ENCODE measurements around the gene PCARE. TPM values are rescaled to one million over a fixed set of nuclear protein-coding genes. Genes with fewer than 3 reads are reported as not detected.

Gene PCARE
- total RNA-seq, 1 experiment from 2014 or later: not detected

GRCh38 chr2:29063056-29063455 lies 11.3 kb downstream of the PCARE start:
- DNase-seq (ENCODE audit: low read depth): no peak

DNA sequence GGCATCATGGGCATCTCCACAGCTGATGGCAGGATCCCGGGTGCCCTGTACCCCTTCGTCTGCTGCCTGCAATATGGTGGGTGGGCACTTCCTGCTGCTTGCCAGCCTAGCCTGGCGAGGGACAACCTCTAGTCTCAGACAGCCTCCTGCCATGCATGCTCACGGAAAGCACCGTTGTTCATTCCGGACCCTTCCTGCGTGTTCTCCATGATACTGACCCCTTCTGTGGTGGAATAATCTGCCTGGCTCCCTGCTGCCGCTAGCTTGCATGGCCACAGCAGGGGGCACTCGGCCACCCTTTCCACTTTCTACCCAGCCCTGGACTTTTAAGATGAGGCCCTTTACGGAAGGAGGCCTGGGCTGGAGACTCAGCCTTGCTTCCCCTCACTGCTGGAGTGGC lies 12.0 kb downstream of the PCARE start:
- no peak for DNase-seq (ENCODE audit: low read depth)

DNA sequence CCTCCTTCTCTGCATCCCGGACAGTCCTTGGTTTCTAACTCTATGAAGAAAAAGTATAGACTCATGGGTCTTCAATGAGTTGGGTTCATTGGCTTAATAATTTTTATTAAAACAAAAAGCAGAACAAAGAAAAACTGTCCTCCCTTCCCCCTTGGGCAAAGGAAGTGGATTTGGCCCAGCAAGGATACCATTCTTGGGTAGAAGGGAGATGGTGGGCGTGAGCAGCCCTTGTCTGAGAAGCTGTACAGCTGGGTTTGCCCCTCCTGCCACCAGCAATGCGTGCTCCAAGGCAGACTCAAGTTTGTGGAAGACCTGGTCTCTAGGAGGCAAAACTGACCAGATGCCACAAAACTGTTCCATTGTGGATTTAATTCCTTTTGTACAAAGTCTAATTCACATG lies 12.7 kb downstream of the PCARE start:
- no peak for DNase-seq (ENCODE audit: low read depth)

DNA sequence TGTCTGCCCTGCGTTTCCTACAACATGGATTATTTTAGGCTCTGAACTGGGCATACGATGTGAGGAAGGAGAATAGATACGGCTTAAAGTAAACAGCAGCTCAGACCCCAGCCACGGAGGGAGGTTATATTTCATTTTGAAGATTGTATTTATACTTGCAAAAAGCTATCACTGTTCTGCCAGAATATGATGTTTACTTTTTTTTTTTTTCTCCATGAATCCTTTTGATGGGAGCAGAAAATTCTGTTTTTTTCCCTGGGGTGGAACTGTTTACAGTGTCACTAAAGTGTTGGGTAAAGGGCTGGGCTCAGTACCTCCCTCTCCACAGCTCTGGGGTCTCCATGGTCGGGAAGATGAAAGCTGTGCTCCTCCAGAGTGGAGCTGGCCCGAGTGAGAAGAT lies 13.1 kb downstream of the PCARE start:
- no peak for DNase-seq (ENCODE audit: low read depth)

- no peak for DNase-seq (ENCODE audit: low read depth)
Observed at GRCh38 chr2:29060441-29060840, 13.9 kb downstream of the PCARE start.

DNA sequence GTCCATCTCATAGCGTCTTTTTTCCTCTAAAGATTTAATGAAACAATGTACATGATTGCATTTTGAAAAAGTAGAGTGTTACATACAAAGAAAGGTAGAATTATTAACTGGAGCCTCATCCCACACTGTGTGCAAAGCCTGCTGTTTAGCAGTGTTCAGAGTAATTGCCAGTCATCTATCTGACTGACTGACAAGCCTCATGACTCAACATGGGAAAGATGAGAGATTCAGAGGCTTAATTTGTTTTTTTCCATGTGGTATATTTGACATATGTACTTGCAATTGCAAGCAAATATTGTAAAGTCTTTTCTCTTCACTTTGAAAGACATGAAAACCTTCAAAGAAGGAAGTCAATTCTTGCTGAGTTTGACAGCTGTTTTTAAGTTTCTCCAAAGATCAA lies 14.7 kb downstream of the PCARE start:
- DNase-seq (ENCODE audit: low read depth): no peak

GRCh38 chr2:29057006-29057405 lies 17.3 kb downstream of the PCARE start:
- DNase-seq (ENCODE audit: low read depth): no peak

- no peak for DNase-seq (ENCODE audit: low read depth)
Observed at GRCh38 chr2:29056452-29056851, 17.9 kb downstream of the PCARE start.

GRCh38 chr2:29055601-29056000 lies 18.7 kb downstream of the PCARE start:
- DNase-seq (ENCODE audit: low read depth): no peak

DNA sequence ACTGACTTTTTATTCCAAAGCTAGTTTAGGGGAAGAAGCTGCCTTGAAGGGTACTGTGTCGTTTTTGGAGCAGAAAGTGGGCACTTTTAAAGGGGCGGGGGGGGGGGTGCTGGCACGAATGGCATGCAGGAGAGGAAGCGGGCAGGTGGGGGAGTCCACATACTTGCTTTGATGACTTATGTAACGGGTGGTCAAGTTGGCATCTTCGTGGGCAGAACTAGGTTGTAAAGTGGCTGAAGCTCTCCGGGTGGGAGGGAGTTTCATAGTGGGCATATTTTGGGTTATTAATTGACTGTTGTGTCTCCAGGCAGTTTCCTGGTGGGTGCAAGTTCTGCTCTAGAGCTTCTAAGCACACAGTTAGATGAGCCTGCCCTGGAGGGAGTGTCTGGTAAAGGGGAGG lies 19.9 kb downstream of the PCARE start:
- DNase-seq (ENCODE audit: low read depth): no peak

DNA sequence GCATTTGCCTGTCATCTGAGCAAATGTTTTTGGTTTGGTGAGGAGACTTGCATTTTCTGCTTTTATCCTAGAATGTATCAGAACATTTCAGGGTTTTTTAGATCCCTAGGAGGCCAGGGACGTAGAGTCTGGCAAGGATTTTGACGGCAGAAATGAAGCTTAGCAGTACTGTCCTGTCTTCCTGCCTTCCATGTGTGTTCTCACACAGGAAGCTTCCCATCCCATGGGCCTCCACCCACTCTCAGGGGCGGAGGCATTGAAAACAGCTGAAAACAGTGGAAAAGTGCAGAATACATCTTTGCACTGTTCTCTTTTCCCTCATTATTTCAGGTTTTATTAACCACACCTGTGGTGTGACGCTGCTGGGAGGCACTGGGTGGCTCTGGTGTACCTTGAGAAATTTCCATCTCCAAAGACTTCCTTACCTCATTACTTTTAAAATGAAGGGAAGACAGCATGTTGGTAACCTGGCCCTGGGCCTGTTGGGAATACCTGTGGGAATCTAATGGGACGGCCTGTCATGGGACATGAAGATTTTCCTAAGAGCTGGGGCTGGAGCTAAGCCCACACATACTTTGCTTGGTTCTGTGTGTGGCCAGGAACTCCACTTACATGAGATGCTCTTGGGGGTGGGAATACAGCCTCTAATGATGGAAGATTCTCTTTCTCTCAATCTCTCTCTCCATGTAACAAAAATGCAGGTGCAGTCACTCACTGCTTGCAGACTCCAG lies 20.5 kb downstream of the PCARE start:
- no peak for DNase-seq (ENCODE audit: low read depth)

DNA sequence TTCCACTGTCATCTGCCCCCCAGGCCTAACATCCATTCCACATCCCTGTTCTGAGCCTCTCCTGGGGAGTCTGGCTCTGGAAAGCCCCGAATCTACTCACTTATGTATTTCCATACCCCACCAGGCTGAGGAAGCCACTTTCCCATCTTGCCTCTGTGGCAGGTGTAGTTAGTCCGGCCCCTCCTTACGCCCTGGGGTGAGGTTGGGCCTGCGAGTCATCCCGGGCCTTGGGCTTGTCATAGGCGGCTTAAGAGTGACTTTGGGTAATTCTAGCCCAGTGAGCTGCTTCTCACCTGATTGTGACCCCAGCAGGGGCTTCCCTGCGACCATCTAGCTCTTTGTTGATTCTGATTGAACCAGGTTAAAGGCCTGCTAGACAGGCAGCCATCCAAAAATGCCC lies 21.1 kb downstream of the PCARE start:
- no peak for DNase-seq (ENCODE audit: low read depth)

DNA sequence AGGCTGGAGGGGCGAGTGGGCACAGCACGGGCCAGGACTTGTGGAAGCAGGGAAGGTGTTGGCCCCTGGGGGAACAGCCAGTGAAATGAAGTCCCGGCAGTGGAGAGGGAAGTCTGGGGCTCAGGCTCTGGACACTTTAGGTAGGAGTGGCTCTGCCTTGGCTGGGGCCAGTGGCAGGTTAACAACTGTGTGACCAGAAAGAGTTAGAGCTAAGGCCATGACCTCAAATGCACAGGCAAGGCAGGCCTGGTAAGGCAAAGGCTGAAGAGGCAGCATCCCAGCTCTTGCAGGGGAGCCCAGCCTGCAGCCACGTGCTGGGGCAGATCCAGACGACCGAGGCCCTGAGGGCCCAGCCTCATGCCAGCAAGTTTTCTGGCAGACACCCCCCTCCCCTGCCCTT lies 21.5 kb downstream of the PCARE start:
- DNase-seq (ENCODE audit: low read depth): no peak

GRCh38 chr2:29051730-29052129 lies 22.6 kb downstream of the PCARE start:
- DNase-seq (ENCODE audit: low read depth): no peak

DNA sequence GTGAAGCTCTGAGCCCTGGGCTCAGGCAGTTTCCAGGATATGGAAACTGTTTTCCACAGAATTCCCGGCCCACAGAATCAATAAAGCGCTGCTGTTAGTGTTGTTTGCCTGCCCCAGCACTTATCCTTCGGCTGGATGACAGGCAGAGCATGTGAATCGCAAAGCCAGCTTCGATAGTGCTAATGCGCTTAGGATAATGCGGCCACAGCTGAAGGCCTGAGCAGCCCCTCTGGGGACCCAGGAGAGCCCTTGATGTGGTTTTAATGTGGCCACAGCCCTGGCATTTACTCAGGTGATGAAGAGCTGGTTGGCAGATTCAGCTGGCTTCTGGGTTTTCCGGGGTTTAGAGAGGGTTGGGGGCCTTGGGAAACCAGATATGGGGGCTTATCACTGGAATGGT lies 23.7 kb downstream of the PCARE start:
- no peak for DNase-seq (ENCODE audit: low read depth)

DNA sequence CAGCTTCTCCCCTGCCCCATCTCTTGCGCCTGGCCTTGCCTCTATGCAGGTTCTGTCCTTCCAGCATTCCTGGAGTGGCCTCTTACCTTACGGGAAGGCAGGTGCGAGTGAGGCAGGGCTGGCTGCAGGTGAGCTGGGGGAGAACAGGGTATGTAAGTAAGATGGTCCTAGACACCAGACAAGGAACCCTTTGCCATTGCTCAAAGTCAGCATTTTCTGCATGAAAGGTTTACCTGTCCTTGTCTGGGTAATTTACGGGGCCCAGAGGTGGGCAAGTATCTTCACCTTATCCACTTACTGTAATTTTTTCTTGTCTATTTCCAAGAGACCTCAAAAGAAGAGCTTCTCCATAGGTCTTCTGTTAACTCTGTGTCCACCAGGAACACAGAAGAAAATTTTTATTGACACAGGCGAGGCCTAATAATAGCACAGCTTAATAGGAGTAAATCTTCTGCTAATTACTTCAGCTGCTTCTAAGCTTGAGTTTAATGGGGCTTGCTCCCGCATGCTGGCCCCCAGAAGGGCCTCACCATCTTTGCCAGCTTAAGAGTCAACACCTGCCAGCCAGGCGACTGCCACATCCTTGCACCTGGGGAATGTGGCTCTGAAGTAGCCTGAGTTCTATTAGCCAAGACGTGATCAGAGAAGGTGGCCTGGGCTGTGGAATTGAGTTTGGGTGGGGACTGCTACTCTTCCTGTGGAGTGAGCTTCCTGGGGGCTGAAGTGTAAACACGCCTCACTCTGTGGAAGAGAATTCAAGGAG lies 27.1 kb downstream of the PCARE start:
- no peak for DNase-seq (ENCODE audit: low read depth)

- no peak for DNase-seq (ENCODE audit: low read depth)
Observed at GRCh38 chr2:29046321-29046720, 28.0 kb downstream of the PCARE start.

DNA sequence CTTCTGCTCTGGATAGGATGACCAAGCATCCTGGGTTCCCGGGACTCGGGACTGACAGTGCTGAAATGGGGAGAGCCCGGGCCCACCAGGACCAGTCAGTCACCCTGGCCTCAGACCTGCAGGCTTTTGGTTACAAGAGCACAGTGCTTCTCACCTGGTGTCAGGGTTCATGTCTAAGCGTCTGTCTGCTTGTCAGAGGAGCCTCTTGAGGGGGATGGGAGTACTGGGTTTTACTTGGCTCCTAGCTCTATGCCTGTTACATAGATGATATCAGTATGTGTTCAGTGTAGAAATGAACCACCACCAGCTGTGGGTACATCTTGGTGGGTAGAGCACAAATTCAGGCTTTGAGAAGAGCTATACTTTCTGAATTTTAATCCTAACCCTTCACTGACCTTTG lies 29.9 kb downstream of the PCARE start:
- no peak for DNase-seq (ENCODE audit: low read depth)

DNA sequence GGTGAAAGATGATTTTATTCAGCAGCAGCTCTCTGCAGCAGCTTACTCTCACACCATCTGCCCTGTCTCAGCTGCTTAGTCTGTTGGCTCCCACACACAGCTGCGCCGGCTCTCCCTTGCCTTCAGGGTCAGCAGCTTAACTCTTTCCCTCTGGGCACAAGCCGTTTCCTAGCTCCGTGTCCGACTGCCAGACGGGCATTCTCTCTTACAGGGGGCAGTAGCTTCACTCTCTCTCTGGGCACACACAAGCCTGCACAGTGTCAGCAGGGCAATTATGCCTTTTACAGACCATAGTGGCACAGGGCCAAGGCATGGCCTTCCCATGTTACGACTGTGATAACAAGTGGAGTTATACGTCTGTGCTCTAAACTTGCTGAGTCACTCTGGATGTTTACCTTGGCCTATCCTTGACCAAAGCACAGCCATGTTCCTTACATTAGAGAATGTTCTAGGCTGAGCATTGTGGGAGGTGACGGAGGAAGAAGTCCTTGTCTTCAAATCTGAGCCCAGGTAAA lies 31.7 kb downstream of the PCARE start:
- DNase-seq (ENCODE audit: low read depth): peak; percentile 64

GRCh38 chr2:29041161-29041660 lies 33.1 kb downstream of the PCARE start:
- no peak for DNase-seq (ENCODE audit: low read depth)

GRCh38 chr2:29040552-29040951 lies 33.8 kb downstream of the PCARE start:
- DNase-seq (ENCODE audit: low read depth): no peak

GRCh38 chr2:29039718-29040480 lies 34.4 kb downstream of the PCARE start:
- no peak for DNase-seq (ENCODE audit: low read depth)

All from RPMI7951 (cell line).